D341Med (cell line): ENCODE measurements around the gene CIAO2A.
A peak's percentile ranks its signal among the peaks of the same experiment; 100 is the strongest.
"Not testable (repeated sequence)": the region's sequence is repeated elsewhere in the genome, so short reads cannot be mapped to it uniquely, and the experiment has no call there.

Source experiments
- DNase-seq: peaks from one replicate; pipeline ENCODE4 v3.0.0; 2012; ENCODE audit warnings: low spot score

Gene CIAO2A

DNA sequence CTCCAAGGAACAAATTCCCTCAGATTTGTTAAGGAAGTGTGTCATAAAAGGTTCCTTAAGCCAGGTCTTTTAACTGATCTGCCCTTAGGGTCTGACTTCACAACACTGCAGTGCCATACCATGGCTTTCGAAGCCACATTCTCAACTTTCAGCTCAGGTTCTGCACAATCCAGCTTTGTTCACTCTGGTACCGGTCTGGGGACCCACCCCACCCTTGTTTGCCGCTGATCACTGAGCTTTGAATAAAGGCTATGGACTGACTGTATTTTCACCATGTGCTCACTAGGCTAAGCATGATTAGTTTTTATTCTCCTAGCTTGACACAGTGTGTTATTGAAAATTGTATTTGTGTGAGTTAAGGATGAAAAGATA, 18.0 kb upstream of the CIAO2A start:
- DNase-seq, result no peak

- no peak for DNase-seq
Observed at GRCh38 chr15:64110950-64111678, 17.5 kb upstream of the CIAO2A start.

DNA sequence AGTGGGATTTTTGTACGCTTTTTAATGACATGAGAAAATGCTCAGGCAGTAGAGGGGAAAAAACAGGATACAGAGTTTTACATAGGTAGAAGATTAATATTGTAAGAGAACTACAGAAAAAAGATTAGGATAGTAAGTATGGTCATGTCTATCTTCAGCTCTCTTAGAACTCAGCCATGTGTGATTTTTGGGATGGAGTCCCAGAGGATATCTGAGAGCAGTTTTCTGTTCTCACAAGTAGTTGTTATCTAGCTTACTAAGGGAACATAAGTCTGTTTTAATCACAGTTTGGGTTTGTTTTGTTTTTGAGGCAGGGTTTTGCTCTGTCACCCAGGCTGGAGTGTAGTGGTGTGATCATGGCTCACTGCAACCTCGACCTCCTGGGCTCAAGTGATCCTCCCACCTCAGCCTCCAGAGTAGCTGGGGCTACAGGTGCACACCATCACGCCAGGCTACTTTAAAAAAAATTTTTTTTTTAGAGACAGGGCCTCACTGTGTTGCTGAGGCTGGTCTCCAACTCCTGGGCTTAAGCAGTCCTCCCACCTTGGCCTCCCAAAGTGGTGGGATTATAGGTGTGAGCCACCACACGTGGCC, 16.6 kb upstream of the CIAO2A start:
- DNase-seq, result not testable (repeated sequence)

GRCh38 chr15:64107337-64107736, 13.7 kb upstream of the CIAO2A start:
- DNase-seq, result no peak

DNA sequence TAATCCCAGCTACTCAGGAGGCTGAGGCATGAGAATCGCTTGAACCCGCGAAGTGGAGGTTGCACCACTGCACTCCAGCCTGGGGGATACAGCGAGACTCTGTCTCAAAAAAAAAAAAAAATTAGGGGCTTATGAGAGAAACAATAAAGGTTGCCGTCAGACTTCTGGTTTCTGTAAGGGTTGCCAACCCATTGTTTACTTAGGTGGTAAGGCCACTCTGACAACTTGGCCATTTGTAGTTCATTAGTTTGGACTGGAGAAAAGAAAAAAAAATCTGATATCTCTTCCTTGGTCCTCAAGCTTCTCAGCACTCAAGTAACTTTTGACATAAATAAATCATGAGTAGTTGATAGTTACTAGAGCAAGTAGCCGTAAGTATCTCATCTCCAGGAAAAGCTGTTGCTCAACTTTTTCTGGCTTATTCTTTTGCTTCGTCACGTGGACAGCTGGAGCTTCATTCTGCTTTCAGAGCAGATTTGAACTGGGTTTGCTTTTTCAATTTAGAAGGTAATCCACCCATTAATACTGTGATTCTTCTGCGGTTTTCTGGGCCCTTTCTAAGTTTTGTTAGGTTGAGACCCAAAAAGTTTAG, 11.6 kb upstream of the CIAO2A start:
- no peak for DNase-seq

- no peak for DNase-seq
Observed at GRCh38 chr15:64102497-64102896, 8.9 kb upstream of the CIAO2A start.

GRCh38 chr15:64100958-64101357, 7.3 kb upstream of the CIAO2A start:
- no peak for DNase-seq

DNA sequence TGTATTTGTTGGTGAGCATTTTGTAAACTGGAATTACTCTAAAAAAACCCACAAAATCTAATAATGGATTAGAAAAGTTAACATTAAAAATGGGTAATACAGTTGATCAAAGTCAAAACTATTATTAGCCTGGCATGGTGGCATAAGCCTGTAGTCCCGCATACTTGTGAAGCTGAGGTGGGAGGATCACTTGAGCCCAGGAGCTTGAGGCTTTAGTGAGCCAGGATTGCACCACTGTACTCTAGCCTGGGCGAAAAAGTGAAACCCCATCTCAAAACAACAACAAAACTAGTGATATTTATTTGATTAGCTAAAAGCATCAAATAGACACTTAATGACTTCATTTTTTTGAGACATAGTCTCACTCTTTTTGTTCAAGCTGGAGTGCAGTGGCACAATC, 5.7 kb upstream of the CIAO2A start:
- no peak for DNase-seq

GRCh38 chr15:64096668-64097384, 3.2 kb upstream of the CIAO2A start:
- no peak for DNase-seq

DNA sequence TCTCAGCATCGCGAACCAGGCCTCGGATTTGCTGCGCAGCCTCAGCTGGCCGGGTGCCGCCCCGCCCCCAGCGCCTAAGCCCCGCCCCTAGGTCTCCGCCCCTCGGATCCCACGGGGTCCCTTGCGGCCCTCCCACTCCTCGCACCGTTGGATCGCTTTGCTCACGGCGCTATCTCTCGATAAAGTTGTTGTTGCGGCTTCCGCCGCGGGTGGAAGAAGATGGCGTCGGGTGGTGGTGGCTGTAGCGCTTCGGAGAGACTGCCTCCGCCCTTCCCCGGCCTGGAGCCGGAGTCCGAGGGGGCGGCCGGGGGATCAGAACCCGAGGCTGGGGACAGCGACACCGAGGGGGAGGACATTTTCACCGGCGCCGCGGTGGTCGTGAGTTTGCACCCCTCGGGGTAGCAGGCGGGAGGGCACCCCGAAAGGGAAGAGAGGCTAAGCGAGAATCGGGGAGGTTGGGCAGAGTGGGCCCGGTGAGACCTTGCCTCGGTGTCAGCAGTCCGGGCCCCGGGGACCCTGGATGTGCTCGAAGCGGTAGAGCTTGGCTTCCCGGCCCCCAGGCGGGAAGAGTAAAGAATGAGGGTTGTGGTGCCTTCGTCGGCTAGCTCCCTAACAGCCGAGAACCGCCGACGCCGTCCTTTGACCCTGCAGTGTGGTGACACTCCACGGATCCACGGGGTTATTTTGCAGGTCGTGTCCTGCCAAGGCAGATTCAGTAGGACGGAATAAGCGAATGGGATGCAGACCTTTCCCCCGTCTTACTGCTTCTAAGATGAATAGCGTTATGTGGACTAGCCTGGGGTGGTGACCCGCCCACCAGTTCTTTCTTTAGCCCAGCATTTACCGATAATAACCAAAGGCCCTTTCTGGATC, 2.4 kb upstream of the CIAO2A start, which contains the start of gene SNX1:
SNX1 (plus strand) TSS at position 188 of the 873 bp plus-strand sequence; CDS start at position 220, 32 bp downstream.
- peak; percentile 94 for DNase-seq

DNA sequence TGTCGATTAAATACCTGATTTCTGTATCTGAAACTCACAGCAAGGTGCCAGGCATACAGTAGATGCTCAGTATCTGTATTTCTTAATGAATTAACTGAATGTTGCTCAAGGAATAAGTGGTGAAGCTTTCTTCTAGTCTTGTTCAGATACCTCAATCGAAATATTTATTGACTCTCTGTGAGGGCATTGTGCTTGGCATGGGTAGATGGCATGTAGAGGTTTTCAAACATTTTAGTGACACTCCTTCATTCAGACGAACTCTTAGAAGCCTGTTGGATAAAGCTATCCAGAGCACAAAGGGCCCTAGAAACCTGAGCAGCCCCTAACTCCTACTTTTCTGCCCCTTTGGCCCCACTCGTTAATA, 1.8 kb upstream of the CIAO2A start:
- DNase-seq, result no peak

DNA sequence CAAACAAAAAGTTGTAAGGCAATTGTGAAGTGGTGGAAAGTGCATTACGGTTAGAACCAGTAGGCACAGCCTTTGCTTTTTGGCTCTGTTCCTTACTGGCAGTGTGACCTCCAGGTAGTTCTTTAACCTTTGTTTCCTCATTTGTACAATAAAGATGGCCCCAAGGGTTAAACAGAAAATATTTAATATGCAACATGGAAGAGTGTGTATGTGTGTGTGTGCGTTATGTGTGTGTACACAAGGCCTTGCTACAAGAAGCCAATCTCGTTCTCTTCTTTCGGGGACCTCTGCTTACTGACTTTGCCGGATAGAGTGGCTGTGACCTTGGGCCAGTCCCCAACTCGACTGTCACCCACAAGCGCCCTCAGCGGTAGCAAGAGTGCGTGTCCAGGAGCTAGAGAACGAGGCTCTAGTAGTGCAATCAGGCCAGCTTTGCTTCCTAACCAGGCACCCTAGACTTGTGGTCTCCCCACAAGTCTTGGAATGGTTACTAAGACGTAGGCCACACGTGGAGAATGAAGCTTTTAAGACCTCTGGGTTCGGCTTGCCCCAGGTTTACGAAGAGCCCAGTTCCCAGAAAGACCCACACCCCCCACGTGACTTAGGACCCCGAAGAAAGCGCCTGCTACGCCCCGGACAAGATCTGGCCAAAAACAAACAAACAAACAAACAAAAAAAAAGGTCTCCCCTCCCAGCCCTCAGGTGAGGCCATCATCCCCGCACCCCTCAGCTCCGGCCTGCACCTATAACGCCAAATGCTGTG, 593 bp downstream of the CIAO2A start:
- DNase-seq, result peak; percentile 60

DNA sequence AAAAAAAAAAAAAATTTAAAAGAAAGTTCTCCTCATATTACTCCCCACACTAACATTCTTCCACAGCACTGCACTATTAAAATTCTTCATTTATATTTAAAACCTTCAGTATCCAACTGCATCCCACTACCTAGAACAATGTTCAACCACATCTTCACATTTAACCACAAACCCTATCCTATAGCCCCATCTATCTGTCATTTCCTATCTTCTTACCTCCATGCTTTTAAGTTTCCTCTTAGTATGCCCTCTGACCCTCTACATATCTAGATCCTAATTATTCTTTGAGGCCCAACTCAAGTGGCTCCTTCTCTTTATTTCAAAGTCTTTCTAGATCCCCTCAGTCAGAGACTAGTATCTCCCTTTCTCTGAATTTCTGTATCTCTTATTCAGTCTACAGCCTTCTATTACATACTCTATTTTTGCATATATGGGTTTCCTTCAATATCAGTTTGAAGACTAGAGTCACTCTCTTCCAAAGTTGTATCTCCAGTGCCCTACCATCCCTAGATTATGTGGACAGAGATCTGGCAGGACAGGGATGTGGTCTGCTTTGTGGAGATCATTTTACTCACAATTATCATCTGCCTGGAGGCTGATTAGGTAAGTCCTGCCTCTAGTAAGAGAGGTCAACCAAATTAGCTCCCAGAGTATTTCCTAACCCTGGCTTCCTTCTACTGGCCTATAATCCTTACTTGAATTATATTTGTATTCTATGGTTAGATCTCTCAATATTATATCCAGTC, 1.4 kb downstream of the CIAO2A start:
- no peak for DNase-seq

DNA sequence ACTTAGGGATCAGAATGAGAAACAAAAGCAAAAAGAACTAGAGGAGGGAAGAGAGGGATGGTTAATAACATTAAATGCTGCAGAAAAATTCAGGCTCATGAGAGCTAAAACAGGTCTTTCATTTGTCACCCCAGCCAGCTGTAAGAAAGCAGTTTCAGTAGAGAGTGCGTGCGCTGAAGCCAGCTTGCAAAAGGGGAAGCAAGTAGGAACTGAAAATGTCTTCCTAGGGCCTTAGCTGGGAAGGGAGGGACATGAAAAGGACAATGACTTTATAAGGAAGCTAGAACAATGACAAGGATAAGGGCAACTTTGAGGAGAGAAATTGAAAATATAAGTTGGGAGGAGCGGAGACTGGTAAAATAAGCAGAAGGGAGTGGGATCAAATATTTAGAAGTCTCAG, 3.1 kb downstream of the CIAO2A start:
- DNase-seq, result no peak

- no peak for DNase-seq
Observed at GRCh38 chr15:64089543-64090280, 3.9 kb downstream of the CIAO2A start.

DNA sequence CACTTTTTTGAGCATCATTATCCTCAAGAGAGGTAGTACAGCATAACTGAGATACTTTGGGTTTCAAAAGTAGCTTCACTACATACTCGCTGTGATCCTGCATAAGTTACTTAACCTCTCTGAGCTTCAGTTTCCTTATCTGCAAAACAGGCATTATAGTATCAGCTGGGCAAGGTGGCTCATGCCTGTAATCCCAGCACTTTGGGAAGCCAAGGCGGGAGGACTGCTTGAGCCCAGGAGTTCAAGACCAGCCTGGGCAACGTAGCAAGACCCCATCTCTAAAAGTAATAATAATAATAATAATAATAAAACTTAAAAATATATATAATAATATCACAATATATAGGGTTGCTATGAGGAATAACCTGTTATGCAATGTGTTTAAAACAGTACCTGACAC, 10.9 kb downstream of the CIAO2A start:
- DNase-seq, result no peak

- DNase-seq, result not testable (repeated sequence)
Observed at GRCh38 chr15:64073496-64073895, 20.1 kb downstream of the CIAO2A start.

DNA sequence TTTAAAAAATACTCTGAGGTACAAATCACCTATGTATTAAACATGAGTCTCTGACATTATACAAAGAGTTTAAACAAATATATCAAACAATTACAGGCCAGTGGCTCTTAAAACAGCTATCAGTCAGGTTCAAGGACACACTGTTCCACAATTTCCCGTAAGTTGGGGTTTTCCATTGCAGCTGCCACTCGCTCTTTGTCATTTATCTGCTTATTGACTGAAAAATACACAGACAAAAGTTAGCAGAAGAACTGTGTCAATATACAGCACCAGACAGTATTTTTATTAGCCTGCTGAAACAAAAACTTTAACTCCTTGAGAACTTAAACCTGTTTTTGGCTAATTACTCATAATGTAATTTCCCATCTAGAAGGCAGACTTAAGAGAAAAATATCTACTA, 20.8 kb downstream of the CIAO2A start:
- no peak for DNase-seq

DNA sequence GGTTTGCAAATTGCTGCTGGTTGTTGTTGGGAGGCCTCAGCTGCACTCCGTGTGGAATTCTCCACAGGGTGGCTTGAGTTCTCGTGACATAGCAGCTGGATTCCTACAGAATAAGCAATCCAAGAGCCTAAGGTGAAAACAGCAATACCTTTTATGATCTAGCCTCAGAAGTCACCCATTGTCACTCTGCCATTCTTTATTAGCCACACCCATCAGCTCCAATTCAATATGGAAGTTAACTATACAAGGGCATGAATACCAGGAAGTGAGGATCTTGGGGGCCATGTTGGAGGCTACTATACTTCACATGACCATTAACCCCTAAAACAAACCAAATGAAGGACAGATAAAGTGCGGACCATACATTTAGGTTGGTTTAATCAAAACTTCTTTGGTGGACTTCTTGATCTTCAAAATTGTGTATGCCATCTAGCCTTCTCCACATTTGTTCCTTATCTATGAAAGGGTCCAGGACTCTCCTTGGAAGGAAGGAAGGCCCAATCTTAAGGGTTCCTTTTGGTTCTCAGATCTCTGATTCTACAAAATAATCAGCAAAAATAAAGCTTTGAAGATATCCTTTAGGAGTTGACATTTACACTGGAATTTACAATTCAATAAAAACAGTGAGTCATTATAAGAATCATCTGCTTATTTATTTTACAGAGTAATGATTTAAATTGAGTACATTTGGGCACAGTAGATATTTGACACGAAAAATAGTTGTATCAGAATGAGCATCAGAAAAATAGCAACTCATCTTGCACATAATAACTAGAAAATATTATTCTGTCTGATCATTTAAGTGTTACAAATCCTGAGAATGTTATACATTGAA, 21.5 kb downstream of the CIAO2A start:
- no peak for DNase-seq
